ENCODE results near the gene DPP6. TPM values are rescaled to one million over a fixed set of nuclear protein-coding genes. Genes with fewer than 3 reads are reported as not detected.

Gene DPP6
- total RNA-seq, 1 donor from 2014 or later, result not detected

GRCh38 chr7:154769527-154769926, 717.3 kb downstream of the DPP6 start:
- Mint-ChIP-seq H3K4me3 (no peak overlapping the region), H3K27ac (no peak overlapping the region), H3K4me1 (no peaks in the 10 kb centered on the region), H3K9me3 (no peaks in the 10 kb centered on the region), H3K36me3 (ENCODE audit: low read depth) (no peaks in the 10 kb centered on the region), H3K27me3 (no peaks in the 10 kb centered on the region)
- DNase-seq, result no peak
- intact Hi-C loops (cut with micrococcal nuclease), result no loop called here

GRCh38 chr7:154770361-154770760, 718.2 kb downstream of the DPP6 start:
- H3K36me3 Mint-ChIP-seq (ENCODE audit: low read depth), result no peaks in the 10 kb centered on the region
- no peak overlapping the region for H3K27ac Mint-ChIP-seq
- H3K4me1 Mint-ChIP-seq, result no peaks in the 10 kb centered on the region
- H3K27me3 Mint-ChIP-seq, result no peaks in the 10 kb centered on the region
- H3K4me3 Mint-ChIP-seq, result no peak overlapping the region
- no peaks in the 10 kb centered on the region for H3K9me3 Mint-ChIP-seq
- intact Hi-C loops (cut with micrococcal nuclease), result no loop called here
- no peak for DNase-seq

- Mint-ChIP-seq H3K27ac (no peak overlapping the region), H3K27me3 (no peaks in the 10 kb centered on the region), H3K4me3 (no peak overlapping the region), H3K4me1 (no peaks in the 10 kb centered on the region), H3K9me3 (peaks cover 3% of the 10 kb centered on the region), H3K36me3 (ENCODE audit: low read depth) (no peaks in the 10 kb centered on the region)
- intact Hi-C loops (cut with micrococcal nuclease), result no loop called here
- no peak for DNase-seq
Observed at GRCh38 chr7:154770962-154771361, 718.8 kb downstream of the DPP6 start.

GRCh38 chr7:154774303-154774969, 722.2 kb downstream of the DPP6 start:
- H3K36me3 Mint-ChIP-seq (ENCODE audit: low read depth), result peaks cover 1% of the 10 kb centered on the region
- H3K9me3 Mint-ChIP-seq, result peaks cover 19% of the 10 kb centered on the region
- no peaks in the 10 kb centered on the region for H3K27me3 Mint-ChIP-seq
- H3K27ac Mint-ChIP-seq, result no peak overlapping the region
- DNase-seq, result no peak
- H3K4me1 Mint-ChIP-seq, result peaks cover 7% of the 10 kb centered on the region
- intact Hi-C loops (cut with micrococcal nuclease), result no loop called here
- H3K4me3 Mint-ChIP-seq, result no peak overlapping the region

GRCh38 chr7:154775681-154776080, 723.5 kb downstream of the DPP6 start:
- Mint-ChIP-seq H3K27me3 (no peaks in the 10 kb centered on the region), H3K27ac (no peak overlapping the region), H3K4me3 (no peak overlapping the region), H3K36me3 (ENCODE audit: low read depth) (peaks cover 1% of the 10 kb centered on the region), H3K4me1 (peaks cover 7% of the 10 kb centered on the region), H3K9me3 (peaks cover 23% of the 10 kb centered on the region)
- DNase-seq, result no peak
- intact Hi-C loops (cut with micrococcal nuclease), result no loop called here

GRCh38 chr7:154776350-154776749, 724.2 kb downstream of the DPP6 start:
- Mint-ChIP-seq H3K4me3 (no peak overlapping the region), H3K36me3 (ENCODE audit: low read depth) (peaks cover 1% of the 10 kb centered on the region), H3K4me1 (peaks cover 7% of the 10 kb centered on the region), H3K9me3 (peaks cover 23% of the 10 kb centered on the region), H3K27me3 (no peaks in the 10 kb centered on the region), H3K27ac (no peak overlapping the region)
- intact Hi-C loops (cut with micrococcal nuclease), result no loop called here
- DNase-seq, result no peak

GRCh38 chr7:154777023-154777422, 724.8 kb downstream of the DPP6 start:
- intact Hi-C loops (cut with micrococcal nuclease), result no loop called here
- no peak overlapping the region for H3K4me3 Mint-ChIP-seq
- H3K9me3 Mint-ChIP-seq, result peaks cover 26% of the 10 kb centered on the region
- H3K27ac Mint-ChIP-seq, result no peak overlapping the region
- DNase-seq, result no peak
- H3K4me1 Mint-ChIP-seq, result peaks cover 7% of the 10 kb centered on the region
- H3K36me3 Mint-ChIP-seq (ENCODE audit: low read depth), result peaks cover 1% of the 10 kb centered on the region
- H3K27me3 Mint-ChIP-seq, result no peaks in the 10 kb centered on the region

- intact Hi-C loops (cut with micrococcal nuclease), result no loop called here
- Mint-ChIP-seq H3K27ac (no peak overlapping the region), H3K9me3 (peaks cover 26% of the 10 kb centered on the region), H3K4me1 (peaks cover 7% of the 10 kb centered on the region), H3K4me3 (no peak overlapping the region), H3K36me3 (ENCODE audit: low read depth) (peaks cover 1% of the 10 kb centered on the region), H3K27me3 (no peaks in the 10 kb centered on the region)
- DNase-seq, result no peak
Observed at GRCh38 chr7:154777489-154777888, 725.3 kb downstream of the DPP6 start.

GRCh38 chr7:154777908-154778307, 725.7 kb downstream of the DPP6 start:
- no peak overlapping the region for H3K27ac Mint-ChIP-seq
- peaks cover 7% of the 10 kb centered on the region for H3K4me1 Mint-ChIP-seq
- intact Hi-C loops (cut with micrococcal nuclease), result no loop called here
- H3K9me3 Mint-ChIP-seq, result peaks cover 26% of the 10 kb centered on the region
- no peak for DNase-seq
- no peaks in the 10 kb centered on the region for H3K27me3 Mint-ChIP-seq
- H3K36me3 Mint-ChIP-seq (ENCODE audit: low read depth), result peaks cover 1% of the 10 kb centered on the region
- no peak overlapping the region for H3K4me3 Mint-ChIP-seq

GRCh38 chr7:154781369-154782303, 729.4 kb downstream of the DPP6 start:
- peaks cover 20% of the 10 kb centered on the region for H3K9me3 Mint-ChIP-seq
- H3K4me3 Mint-ChIP-seq, result no peak overlapping the region
- peaks cover 4% of the 10 kb centered on the region for H3K4me1 Mint-ChIP-seq
- no peaks in the 10 kb centered on the region for H3K27me3 Mint-ChIP-seq
- peaks cover 1% of the 10 kb centered on the region for H3K36me3 Mint-ChIP-seq (ENCODE audit: low read depth)
- DNase-seq, result no peak
- no peak overlapping the region for H3K27ac Mint-ChIP-seq
- intact Hi-C loops (cut with micrococcal nuclease), result no loop called here

GRCh38 chr7:154783281-154783909, 731.2 kb downstream of the DPP6 start:
- H3K4me3 Mint-ChIP-seq, result no peak overlapping the region
- DNase-seq, result no peak
- peaks cover 11% of the 10 kb centered on the region for H3K9me3 Mint-ChIP-seq
- no peak overlapping the region for H3K27ac Mint-ChIP-seq
- no peaks in the 10 kb centered on the region for H3K4me1 Mint-ChIP-seq
- H3K36me3 Mint-ChIP-seq (ENCODE audit: low read depth), result no peaks in the 10 kb centered on the region
- intact Hi-C loops (cut with micrococcal nuclease), result no loop called here
- H3K27me3 Mint-ChIP-seq, result no peaks in the 10 kb centered on the region

GRCh38 chr7:154785898-154786297, 733.7 kb downstream of the DPP6 start:
- H3K4me1 Mint-ChIP-seq, result no peaks in the 10 kb centered on the region
- H3K4me3 Mint-ChIP-seq, result no peak overlapping the region
- DNase-seq, result no peak
- intact Hi-C loops (cut with micrococcal nuclease), result no loop called here
- H3K27ac Mint-ChIP-seq, result no peak overlapping the region
- H3K27me3 Mint-ChIP-seq, result no peaks in the 10 kb centered on the region
- H3K36me3 Mint-ChIP-seq (ENCODE audit: low read depth), result no peaks in the 10 kb centered on the region
- peaks cover 7% of the 10 kb centered on the region for H3K9me3 Mint-ChIP-seq

- no peak overlapping the region for H3K4me3 Mint-ChIP-seq
- peaks cover 4% of the 10 kb centered on the region for H3K9me3 Mint-ChIP-seq
- intact Hi-C loops (cut with micrococcal nuclease), result no loop called here
- H3K4me1 Mint-ChIP-seq, result no peaks in the 10 kb centered on the region
- H3K27ac Mint-ChIP-seq, result no peak overlapping the region
- H3K27me3 Mint-ChIP-seq, result no peaks in the 10 kb centered on the region
- no peaks in the 10 kb centered on the region for H3K36me3 Mint-ChIP-seq (ENCODE audit: low read depth)
- no peak for DNase-seq
Observed at GRCh38 chr7:154789404-154789803, 737.2 kb downstream of the DPP6 start.

- peaks cover 4% of the 10 kb centered on the region for H3K9me3 Mint-ChIP-seq
- no peaks in the 10 kb centered on the region for H3K4me1 Mint-ChIP-seq
- intact Hi-C loops (cut with micrococcal nuclease), result no loop called here
- H3K4me3 Mint-ChIP-seq, result no peak overlapping the region
- H3K36me3 Mint-ChIP-seq (ENCODE audit: low read depth), result no peaks in the 10 kb centered on the region
- no peak for DNase-seq
- no peaks in the 10 kb centered on the region for H3K27me3 Mint-ChIP-seq
- no peak overlapping the region for H3K27ac Mint-ChIP-seq
Observed at GRCh38 chr7:154791611-154792010, 739.4 kb downstream of the DPP6 start.

All from activated CD4-positive, alpha-beta T cell treated with anti-CD3 and anti-CD28 coated beads, Interleukin-2, amount 10 ng/mL, durations not matched to agents 24 days and 14 days (primary cell).